Stimulated activated CD8-positive, alpha-beta memory T cell treated with anti-CD3 and anti-CD28 coated beads, Interleukin-12 subunit alpha, Interleukin-12 subunit beta, amount 100 ng/mL, for 24 hours (primary cell): ENCODE results near the gene ZNF414.

Experiments
- DNase-seq: peaks from one replicate; pipeline ENCODE4 v3.0.0-alpha.2; 2020; ENCODE audit errors: extremely low read depth

ZNF414 gene

GRCh38 chr19:8490873-8491272 is 23.1 kb downstream of the ZNF414 start:
- DNase-seq: no peak

GRCh38 chr19:8490395-8490760 is 23.6 kb downstream of the ZNF414 start:
- no peak for DNase-seq

GRCh38 chr19:8489561-8490394 is 24.2 kb downstream of the ZNF414 start:
- DNase-seq: no peak

- no peak for DNase-seq
Observed at GRCh38 chr19:8488365-8488764, 25.6 kb downstream of the ZNF414 start.

GRCh38 chr19:8487137-8487851 is 26.7 kb downstream of the ZNF414 start:
- no peak for DNase-seq

- no peak for DNase-seq
Observed at GRCh38 chr19:8486661-8487136, 27.3 kb downstream of the ZNF414 start.

- DNase-seq: no peak
Observed at GRCh38 chr19:8485561-8486371, 28.2 kb downstream of the ZNF414 start.

GRCh38 chr19:8484331-8484894 is 29.6 kb downstream of the ZNF414 start:
- DNase-seq: no peak

- no peak for DNase-seq
Observed at GRCh38 chr19:8483165-8483564, 30.8 kb downstream of the ZNF414 start.

- DNase-seq: no peak
Observed at GRCh38 chr19:8482696-8483095, 31.3 kb downstream of the ZNF414 start.

GRCh38 chr19:8481616-8482015 is 32.4 kb downstream of the ZNF414 start:
- no peak for DNase-seq

GRCh38 chr19:8481201-8481600 is 32.8 kb downstream of the ZNF414 start:
- DNase-seq: no peak

- DNase-seq: no peak
Observed at GRCh38 chr19:8478598-8478997, 35.4 kb downstream of the ZNF414 start.

GRCh38 chr19:8477889-8478288 is 36.1 kb downstream of the ZNF414 start:
- no peak for DNase-seq

- no peak for DNase-seq
Observed at GRCh38 chr19:8476524-8476923, 37.4 kb downstream of the ZNF414 start.

GRCh38 chr19:8475005-8475404 is 39.0 kb downstream of the ZNF414 start:
- no peak for DNase-seq

- no peak for DNase-seq
Observed at GRCh38 chr19:8473648-8474476, 40.1 kb downstream of the ZNF414 start.

- no peak for DNase-seq
Observed at GRCh38 chr19:8469613-8470368, 44.2 kb downstream of the ZNF414 start.

GRCh38 chr19:8468761-8469373 is 45.1 kb downstream of the ZNF414 start:
- no peak for DNase-seq

- DNase-seq: no peak
Observed at GRCh38 chr19:8468124-8468523, 45.8 kb downstream of the ZNF414 start.
